Measurements from ENCODE around the gene PAIP2B.

DNA sequence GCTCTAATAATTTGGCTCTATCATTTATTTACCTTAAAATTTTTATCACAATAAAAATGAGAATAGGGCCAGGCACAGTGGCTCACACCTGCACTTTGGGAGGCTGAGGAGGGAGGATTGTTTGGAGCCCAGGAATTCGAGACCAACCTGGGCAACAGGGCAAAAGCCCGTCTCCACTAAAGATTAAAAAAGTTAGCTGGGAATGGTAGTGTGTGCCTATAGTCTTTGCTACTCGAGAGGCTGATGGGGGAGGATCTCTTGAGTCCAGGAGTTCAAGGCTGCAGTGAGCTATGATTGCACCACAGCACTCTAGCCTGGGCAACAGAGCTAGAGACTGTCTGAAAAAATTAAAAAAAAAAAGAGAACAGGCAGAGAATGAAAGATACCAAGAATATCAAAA lies 90.7 kb downstream of the PAIP2B start:
- TF ChIP-seq, protein P1, sequence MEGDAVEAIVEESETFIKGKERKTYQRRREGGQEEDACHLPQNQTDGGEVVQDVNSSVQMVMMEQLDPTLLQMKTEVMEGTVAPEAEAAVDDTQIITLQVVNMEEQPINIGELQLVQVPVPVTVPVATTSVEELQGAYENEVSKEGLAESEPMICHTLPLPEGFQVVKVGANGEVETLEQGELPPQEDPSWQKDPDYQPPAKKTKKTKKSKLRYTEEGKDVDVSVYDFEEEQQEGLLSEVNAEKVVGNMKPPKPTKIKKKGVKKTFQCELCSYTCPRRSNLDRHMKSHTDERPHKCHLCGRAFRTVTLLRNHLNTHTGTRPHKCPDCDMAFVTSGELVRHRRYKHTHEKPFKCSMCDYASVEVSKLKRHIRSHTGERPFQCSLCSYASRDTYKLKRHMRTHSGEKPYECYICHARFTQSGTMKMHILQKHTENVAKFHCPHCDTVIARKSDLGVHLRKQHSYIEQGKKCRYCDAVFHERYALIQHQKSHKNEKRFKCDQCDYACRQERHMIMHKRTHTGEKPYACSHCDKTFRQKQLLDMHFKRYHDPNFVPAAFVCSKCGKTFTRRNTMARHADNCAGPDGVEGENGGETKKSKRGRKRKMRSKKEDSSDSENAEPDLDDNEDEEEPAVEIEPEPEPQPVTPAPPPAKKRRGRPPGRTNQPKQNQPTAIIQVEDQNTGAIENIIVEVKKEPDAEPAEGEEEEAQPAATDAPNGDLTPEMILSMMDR (conservative IDR thresholded peaks at IDR 0.05; ENCODE audit: low read depth, low read length), result no peak
- TF ChIP-seq EZH2 (IDR thresholded peaks at IDR 0.05; ENCODE audit: borderline replicate concordance, low read depth, low read length, poor library complexity, severe bottlenecking), result no peak
